HG02938 (cell line): ENCODE measurements around the gene RGS11.
"Not testable (repeated sequence)": the region's sequence is repeated elsewhere in the genome, so short reads cannot be mapped to it uniquely, and the experiment has no call there.

Experiments used
- ATAC-seq: cut with Tn5 transposase; IDR thresholded peaks from one replicate; pipeline ENCODE4 v1.9.1; 2021; ENCODE audit warnings: mild to moderate bottlenecking, moderate library complexity; ENCODE audit not compliant: unreplicated experiment

The RGS11 gene

GRCh38 chr16:280991-281659 is 5.4 kb upstream of the RGS11 start:
- no peak for ATAC-seq

- ATAC-seq: no peak
Observed at GRCh38 chr16:280552-280951, 4.8 kb upstream of the RGS11 start, which contains the start of gene ARHGDIG. ARHGDIG (plus strand) TSS chr16:280591; CDS start chr16:280681, 90 bp downstream.

- ATAC-seq: no peak
Observed at GRCh38 chr16:280005-280460, 4.3 kb upstream of the RGS11 start.

- ATAC-seq: no peak
Observed at GRCh38 chr16:279531-279930, 3.8 kb upstream of the RGS11 start.

- no peak for ATAC-seq
Observed at GRCh38 chr16:278863-279366, 3.2 kb upstream of the RGS11 start.

GRCh38 chr16:276426-277077 is 808 bp upstream of the RGS11 start:
- no peak for ATAC-seq

- ATAC-seq: no peak
Observed at GRCh38 chr16:275041-275641, 603 bp downstream of the RGS11 start.

GRCh38 chr16:273547-274421 is 2.0 kb downstream of the RGS11 start:
- no peak for ATAC-seq

GRCh38 chr16:272633-273546 is 2.9 kb downstream of the RGS11 start:
- ATAC-seq: no peak

GRCh38 chr16:270381-271255 is 5.1 kb downstream of the RGS11 start:
- ATAC-seq: no peak

GRCh38 chr16:269061-269796 is 6.5 kb downstream of the RGS11 start:
- no peak for ATAC-seq

GRCh38 chr16:268141-269053 is 7.3 kb downstream of the RGS11 start:
- no peak for ATAC-seq

- not testable (repeated sequence) for ATAC-seq
Observed at GRCh38 chr16:267562-267961, 8.2 kb downstream of the RGS11 start.

GRCh38 chr16:266258-267164 is 9.2 kb downstream of the RGS11 start:
- ATAC-seq: no peak

- ATAC-seq: no peak
Observed at GRCh38 chr16:265711-266110, 10.0 kb downstream of the RGS11 start.

GRCh38 chr16:265002-265529 is 10.7 kb downstream of the RGS11 start:
- ATAC-seq: no peak
